HG02870 (cell line): ENCODE results near the gene ZNF202.

Source experiments
- ATAC-seq: cut with Tn5 transposase; IDR thresholded peaks from one replicate; pipeline ENCODE4 v1.9.1; 2021; ENCODE audit warnings: mild to moderate bottlenecking, moderate library complexity; ENCODE audit not compliant: unreplicated experiment

ZNF202 gene

DNA sequence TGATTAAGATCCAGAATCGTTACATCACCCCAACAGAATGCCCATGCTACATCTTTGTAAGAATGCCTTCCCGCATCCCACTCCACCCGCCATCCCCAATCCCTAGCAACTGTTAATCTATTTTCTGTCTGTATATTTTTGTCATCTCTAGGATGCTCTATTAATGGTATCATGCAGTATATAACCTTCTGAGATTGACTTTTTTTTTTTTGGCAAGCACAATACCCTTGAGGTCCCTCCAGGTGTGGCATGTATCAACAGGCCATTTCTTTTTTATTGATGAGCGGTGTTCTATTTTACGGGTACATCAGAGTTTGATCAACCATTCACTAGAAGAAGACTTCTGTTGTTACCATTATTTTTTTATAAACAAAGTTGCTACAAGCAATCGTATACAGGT, 56.9 kb downstream of the ZNF202 start:
- no peak for ATAC-seq

DNA sequence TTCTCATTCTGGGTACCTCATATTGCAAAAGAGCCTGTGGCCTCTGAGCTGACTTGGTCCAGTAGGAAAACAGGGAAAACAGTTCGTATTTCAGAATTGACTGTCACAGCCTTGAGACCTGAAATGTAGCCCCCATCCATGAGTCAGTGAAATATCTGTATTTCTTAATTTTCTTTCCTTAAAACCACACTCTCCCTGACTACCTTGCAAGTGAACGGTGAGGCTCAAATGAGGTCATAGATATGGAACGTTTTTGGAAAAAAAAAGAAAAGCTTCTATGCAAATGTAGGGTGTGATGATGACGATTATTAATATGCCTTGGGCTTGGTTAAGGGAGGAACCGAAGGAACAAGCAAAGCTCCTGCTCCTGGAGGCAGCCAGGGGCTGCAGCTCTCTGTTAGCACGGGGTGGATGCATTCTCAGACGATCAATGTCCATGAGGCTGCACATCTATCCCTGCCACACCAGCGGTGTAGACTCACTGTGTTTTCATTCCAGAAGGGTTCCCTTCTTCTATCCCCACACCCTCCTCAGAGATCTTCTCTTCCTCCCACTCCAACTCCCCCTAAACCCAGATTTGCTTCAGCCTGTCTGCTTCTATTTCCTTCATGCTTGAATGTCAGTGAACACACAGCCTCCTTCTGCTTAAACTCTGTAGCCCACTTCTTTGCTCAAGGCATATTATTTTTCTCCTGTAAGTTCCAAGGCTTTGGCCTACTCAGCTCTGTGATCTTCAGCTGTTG, 57.9 kb downstream of the ZNF202 start:
- no peak for ATAC-seq

DNA sequence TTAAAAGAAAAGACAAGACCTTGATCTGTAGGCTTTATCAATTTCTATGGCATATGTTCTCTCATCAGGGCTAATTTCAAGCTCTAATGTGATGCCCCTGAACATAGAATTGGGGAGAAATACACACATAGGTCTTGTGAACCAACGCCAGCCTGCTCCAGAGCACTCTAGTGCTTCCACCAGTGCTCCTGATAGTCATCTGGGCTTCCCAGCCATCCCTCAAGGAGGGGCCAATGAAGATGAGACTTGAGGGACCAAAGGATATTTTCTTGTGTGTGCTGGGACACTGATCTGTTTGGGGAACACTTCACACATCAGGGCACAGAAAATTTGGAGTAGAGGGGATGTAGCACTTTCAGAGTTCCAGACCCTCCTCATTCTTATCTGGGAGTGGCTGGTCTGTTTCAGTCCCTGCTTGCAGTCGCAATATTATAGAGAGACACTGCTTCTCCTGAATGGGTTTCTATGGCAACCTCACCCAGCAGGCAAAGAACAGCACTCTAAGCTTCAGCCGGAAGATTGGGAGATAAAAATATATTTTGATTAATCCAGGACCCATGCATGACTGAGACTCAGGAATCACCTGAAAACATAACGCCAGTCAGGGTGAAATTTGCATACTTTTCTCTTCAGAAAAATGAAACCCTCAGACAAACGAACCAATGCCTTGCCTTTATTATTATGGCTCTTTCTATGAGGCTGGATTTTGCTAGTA, 58.6 kb downstream of the ZNF202 start:
- no peak for ATAC-seq

DNA sequence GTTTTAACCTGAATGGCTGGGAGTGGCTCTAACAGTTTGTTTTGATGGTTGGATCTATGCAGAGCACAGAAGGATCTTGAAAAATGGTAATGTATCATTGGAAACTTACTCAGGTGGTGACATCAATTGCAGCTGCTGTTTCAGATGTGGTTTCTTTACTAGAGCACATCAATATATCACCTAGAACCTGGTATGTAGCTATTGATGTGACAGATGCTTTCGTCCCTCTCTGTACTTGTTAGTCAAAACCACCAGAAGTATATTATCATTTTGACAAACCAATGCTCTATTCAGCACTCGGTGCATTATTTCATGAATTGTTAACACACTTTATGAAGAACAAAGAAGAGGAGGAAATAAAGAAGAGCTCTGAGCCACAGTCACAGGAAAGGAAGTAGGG, 60.4 kb downstream of the ZNF202 start:
- ATAC-seq, result no peak

DNA sequence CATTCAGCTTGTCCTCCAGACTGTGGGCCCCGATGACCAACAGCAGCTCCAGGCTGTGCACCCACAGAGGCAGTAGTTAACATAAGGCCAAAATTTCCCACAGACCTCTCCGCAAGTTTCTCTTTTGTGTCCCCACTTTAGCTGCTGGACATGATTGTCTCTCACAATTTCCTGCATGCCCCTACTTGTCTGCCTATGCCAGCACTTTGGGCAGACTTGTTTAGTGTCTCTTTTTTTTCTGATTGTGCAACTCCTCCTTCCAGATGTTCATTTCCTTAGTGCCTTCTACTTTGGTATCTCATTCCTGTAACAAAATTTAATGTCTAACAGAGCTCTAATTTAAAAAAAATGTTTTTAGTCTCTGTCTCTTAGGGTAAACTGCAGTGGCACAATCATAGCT, 63.2 kb downstream of the ZNF202 start:
- no peak for ATAC-seq

DNA sequence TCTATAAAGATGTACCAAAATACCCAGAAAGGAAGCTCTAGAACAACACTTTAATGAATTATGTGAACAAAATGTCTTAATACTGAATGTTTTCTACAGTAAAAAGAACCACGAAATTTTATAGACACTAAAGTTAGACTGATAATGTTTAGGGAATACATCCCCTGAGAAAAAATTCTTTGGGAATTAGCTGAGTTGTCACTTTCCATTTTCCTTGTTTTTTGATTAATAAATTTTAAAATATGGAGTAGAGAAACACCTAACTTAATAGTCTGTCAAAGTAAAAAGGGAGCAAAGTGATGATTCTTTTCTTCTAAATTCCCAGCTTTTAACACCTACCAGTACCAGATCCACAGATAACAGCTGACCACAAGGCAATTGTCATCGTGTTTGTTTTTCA, 64.0 kb downstream of the ZNF202 start:
- no peak for ATAC-seq

DNA sequence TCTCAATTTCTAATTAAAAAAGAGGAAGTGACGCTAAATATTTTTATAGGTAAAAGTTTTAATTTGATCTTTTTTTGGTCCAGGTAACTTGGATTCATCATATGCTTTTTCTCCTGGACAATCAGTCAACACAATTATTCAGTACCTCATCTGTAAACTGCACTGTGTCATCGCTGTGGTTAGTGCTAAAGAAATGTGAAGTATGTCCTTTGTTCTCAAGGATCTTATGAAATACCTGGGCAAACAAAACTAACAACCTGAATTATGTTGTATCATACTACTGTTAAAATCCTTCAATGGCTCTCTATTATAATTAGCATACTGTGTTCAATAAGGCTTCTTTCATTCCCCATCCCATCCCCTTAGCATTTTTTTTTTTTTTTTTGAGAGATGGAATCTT, 67.2 kb downstream of the ZNF202 start:
- ATAC-seq, result no peak
